Endothelial cell of umbilical vein (primary cell): ENCODE data around the gene KTN1. TPM values are rescaled to one million over a fixed set of nuclear protein-coding genes. Genes with fewer than 3 reads are reported as not detected.

Source experiments
- BruUV-seq: library from RNA; stranded (reverse); fragments of 400-500 nt; replicated peaks from 2 replicates; lab custom pipeline; 2021; lab: Mats Ljungman, UMichigan
- CTCF ChIA-PET: fragments of 300-600, 350-600 bp; sonication (Branson Sonifier 250); formaldehyde crosslinking; loops from one replicate; lab custom pipeline; 2021; ENCODE audit warnings: antibody characterized with exemption, inconsistent platforms; lab: Charles Lee
- POLR2A ChIA-PET: fragments of 300-600, 350-600 bp; sonication (Branson Sonifier 250); formaldehyde crosslinking; loops from one replicate; lab custom pipeline; 2021; ENCODE audit warnings: antibody characterized with exemption, inconsistent platforms; lab: Charles Lee
- DNase-seq: peaks from one replicate; pipeline ENCODE4 v3.0.0-alpha.2; 2011; ENCODE audit warnings: low read depth, low spot score
- FAIRE-seq: peaks from 2 replicates; lab custom pipeline; 2011; peaks lifted over from hg19 to GRCh38; lab: Jason Lieb, UNC
- H2AFZ ChIP-seq: 2 replicates; pipeline ENCODE4 v1.6.0; 2012; ENCODE audit warnings: low read depth, low read length, control low read depth, inconsistent platforms
- H3K27ac ChIP-seq: 2 replicates; pipeline ENCODE4 v1.5.1; 2011; ENCODE audit warnings: low read depth, mild to moderate bottlenecking, control low read depth, low read length, moderate library complexity; ENCODE audit not compliant: insufficient read depth
- H3K27me3 ChIP-seq, 2 experiments: 2 replicates each; pipeline versions ENCODE4 v1.6.0 to v1.6.1; 2011; ENCODE audit warnings: low read length in 2 of 2, mixed read lengths in 1 of 2; ENCODE audit not compliant: control insufficient read depth in 2 of 2, insufficient read depth in 2 of 2
- H3K36me3 ChIP-seq, 2 experiments: 2 replicates in 1 of 2; 3 replicates in 1 of 2; pipeline ENCODE4 v1.5.1; 2011; ENCODE audit warnings: low read length in 2 of 2, mild to moderate bottlenecking in 1 of 2, moderate library complexity in 1 of 2; ENCODE audit not compliant: control insufficient read depth in 2 of 2, insufficient read depth in 2 of 2; ENCODE audit errors: extremely low read depth in 1 of 2
- H3K4me1 ChIP-seq: 3 replicates; pipeline ENCODE4 v1.5.1; 2011; ENCODE audit warnings: mild to moderate bottlenecking, low read length; ENCODE audit not compliant: control insufficient read depth, insufficient read depth; ENCODE audit errors: extremely low read depth
- H3K4me2 ChIP-seq: 2 replicates; pipeline ENCODE4 v1.6.1; 2011; ENCODE audit warnings: low read length, control low read depth, mixed read lengths; ENCODE audit not compliant: insufficient read depth
- H3K4me3 ChIP-seq, 3 experiments: fragments of 200-600 bp in 1 of 3; sonication (generic), shearing (Covaris generic) in 1 of 3; replicated peaks in 1 of 3; 2 replicates each; pipeline ENCODE4 v1.5.1; 2011 to 2016; ENCODE audit warnings: control low read depth in 3 of 3, low read length in 3 of 3, mild to moderate bottlenecking in 2 of 3, inconsistent platforms in 1 of 3, low read depth in 1 of 3, moderate library complexity in 1 of 3; ENCODE audit not compliant: insufficient read depth in 1 of 3
- H3K79me2 ChIP-seq: 2 replicates; pipeline ENCODE4 v1.6.0; 2012; ENCODE audit warnings: low read length, inconsistent platforms; ENCODE audit not compliant: control insufficient read depth, insufficient read depth
- H3K9ac ChIP-seq: replicated peaks from 2 replicates; pipeline ENCODE3; 2011; ENCODE audit warnings: low read length, control low read depth; ENCODE audit not compliant: insufficient read depth; ENCODE audit errors: extremely low read depth
- H3K9me1 ChIP-seq: replicated peaks from 3 replicates; pipeline ENCODE4 v1.6.0; 2011; ENCODE audit warnings: mild to moderate bottlenecking, low read length; ENCODE audit not compliant: control insufficient read depth, insufficient read depth; ENCODE audit errors: extremely low read depth
- H3K9me3 ChIP-seq: replicated peaks from 2 replicates; pipeline ENCODE4 v1.5.1; 2012; ENCODE audit warnings: low read length, inconsistent platforms; ENCODE audit not compliant: control insufficient read depth, insufficient read depth
- H4K20me1 ChIP-seq: replicated peaks from 2 replicates; pipeline ENCODE3; 2011; ENCODE audit warnings: mild to moderate bottlenecking, low read length; ENCODE audit not compliant: control insufficient read depth, insufficient read depth; ENCODE audit errors: extremely low read depth
- CTCF ChIP-seq, 2 donors: IDR thresholded peaks; 1 replicate in 1 of 2; 2 replicates in 1 of 2; pipeline ENCODE4 v1.5.1; 2011; ENCODE audit warnings: low read length in 2 of 2, mild to moderate bottlenecking in 2 of 2, moderate library complexity in 2 of 2, control low read depth in 1 of 2, inconsistent platforms in 1 of 2, low read depth in 1 of 2; ENCODE audit not compliant: insufficient read depth in 1 of 2; ENCODE audit errors: extremely low read depth in 1 of 2
- EZH2 ChIP-seq: IDR thresholded peaks from 2 replicates; pipeline ENCODE4 v1.6.1; 2012; ENCODE audit warnings: borderline replicate concordance, low read depth, mild to moderate bottlenecking, moderate library complexity, low read length, inconsistent platforms; ENCODE audit not compliant: severe bottlenecking
- FOS ChIP-seq: IDR thresholded peaks from 2 replicates; pipeline ENCODE4 v1.6.1; 2011; ENCODE audit warnings: mild to moderate bottlenecking, low read length, moderate library complexity, borderline replicate concordance; ENCODE audit not compliant: insufficient read depth
- GATA2 ChIP-seq: IDR thresholded peaks from 2 replicates; pipeline ENCODE4 v1.7.0; 2011; ENCODE audit warnings: low read depth, mild to moderate bottlenecking, moderate library complexity, mixed read lengths, low read length; ENCODE audit not compliant: insufficient read length, insufficient read depth
- JUN ChIP-seq: IDR thresholded peaks from 2 replicates; pipeline ENCODE4 v1.6.1; 2011; ENCODE audit warnings: borderline replicate concordance, low read depth; ENCODE audit not compliant: insufficient read length, insufficient read depth
- MAX ChIP-seq: IDR thresholded peaks from 2 replicates; pipeline ENCODE4 v1.6.1; 2011; ENCODE audit not compliant: insufficient read depth, insufficient read length
- MYC ChIP-seq: IDR thresholded peaks from one replicate; pipeline ENCODE4 v1.6.1; 2011; ENCODE audit warnings: mild to moderate bottlenecking, low read depth, low read length
- POLR2A ChIP-seq: IDR thresholded peaks from 2 replicates; pipeline ENCODE4 v1.6.1; 2012; ENCODE audit warnings: low read depth, mild to moderate bottlenecking, control low read depth, low read length
- POLR2AphosphoS5 ChIP-seq: IDR thresholded peaks from 2 replicates; pipeline ENCODE4 v1.6.1; 2012; ENCODE audit warnings: low read depth, mild to moderate bottlenecking, control low read depth, low read length, moderate library complexity; ENCODE audit not compliant: insufficient read depth
- dilution Hi-C: fragments of 300-500 bp; cut with MboI; formaldehyde crosslinking; loops from one replicate; pipeline ENCODE4 v1.15.0; 2019; ENCODE audit warnings: low sequenced_read_pairs; ENCODE audit not compliant: extremely low pct_ligation_motif_present
- intact Hi-C: fragments of 100-400 bp; cut with micrococcal nuclease; formaldehyde crosslinking; loops from one replicate; pipeline ENCODE4 v1.10.0; 2022
- polyA plus RNA-seq, 4 experiments: library from polyadenylated mRNA; depleted of rRNA in 3 of 4; stranded (reverse) in 3 of 4; unstranded in 1 of 4; fragments of >200 nt; gene quantifications; 2 replicates each; pipeline versions ENCODE4 v1.2.1 to v1.2.3, GENCODE V29; 2011 to 2012; ENCODE audit warnings: missing spikeins in 1 of 4
- total RNA-seq: library from RNA; stranded (reverse); gene quantifications from 2 replicates; pipeline ENCODE4 v1.2.3, GENCODE V29; 2021

The KTN1 gene
- total and polyA plus RNA-seq, 2 donors (not counting 3 experiments of a cell fraction or from before 2014, with no cell fraction given) = 33.2 to 148 TPM

DNA sequence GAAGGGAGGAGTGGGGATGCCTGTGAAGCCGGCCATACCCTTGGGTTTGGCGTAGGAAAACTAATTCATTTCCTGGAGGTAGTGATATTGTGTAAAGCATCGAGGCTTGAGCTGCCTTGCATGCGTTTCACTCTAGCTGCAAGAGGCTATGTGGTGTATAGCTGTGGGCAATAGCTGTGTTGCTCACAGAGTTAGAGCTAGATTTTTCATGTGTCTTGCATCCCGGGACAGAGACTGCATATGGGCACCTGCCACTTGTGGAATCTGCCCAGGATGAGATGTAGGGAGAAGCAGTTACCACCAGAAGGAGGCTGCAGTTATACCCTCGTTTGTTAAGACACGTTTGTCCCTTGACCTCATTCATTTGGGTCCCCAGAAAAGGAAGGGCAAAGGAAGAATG lies 106.7 kb downstream of the KTN1 start:
- peaks cover 0 to 6% of the 10 kb centered on the region in 2 experiments for H3K36me3 ChIP-seq
- H3K4me3 ChIP-seq = no peak overlapping the region
- H4K20me1 ChIP-seq = no peaks in the 10 kb centered on the region
- dilution Hi-C loops (no loop called here), intact Hi-C loops (loop anchor here (10.0 kb wide), 1 partner anchor 1182 kb away; the partner anchor contains the start of gene CGRRF1)
- FAIRE-seq (no peak), DNase-seq (no peak)
- no peak overlapping the region for H2AFZ ChIP-seq
- CTCF ChIA-PET = interaction anchor here (1.9 to 2.4 kb wide), 2 partner anchors 9 to 248 kb away, joined by 4 to 14 read pairs; no protein-coding TSS in a partner anchor
- no peak overlapping the region for H3K27ac ChIP-seq
- no peaks in the 10 kb centered on the region for H3K9me1 ChIP-seq
- H3K4me1 ChIP-seq = peaks cover 20% of the 10 kb centered on the region
- no TSS peak for BruUV-seq
- TF ChIP-seq POLR2A (no peak), CTCF (IDR thresholded peaks at IDR 0.05; ENCODE audit: extremely low read depth in 1 of 2, insufficient read depth in 1 of 2, low read depth in 1 of 2, low read length in 2 of 2) (no peak), POLR2AphosphoS5 (no peak), EZH2 (no peak)
- POLR2A ChIA-PET = no interaction called here
- no peak overlapping the region for H3K4me2 ChIP-seq
- H3K9ac ChIP-seq = no peak overlapping the region
- H3K27me3 ChIP-seq = no peaks in the 10 kb centered on the region
- H3K79me2 ChIP-seq = no peaks in the 10 kb centered on the region
- no peaks in the 10 kb centered on the region for H3K9me3 ChIP-seq

- Histone ChIP-seq H3K9ac (no peak overlapping the region), H3K9me3 (no peaks in the 10 kb centered on the region), H3K4me2 (no peak overlapping the region), H3K27ac (no peak overlapping the region), H3K4me1 (peaks cover 20% of the 10 kb centered on the region), H3K27me3 (no peaks in the 10 kb centered on the region), H3K36me3 (peaks cover 0 to 5% of the 10 kb centered on the region in 2 experiments), H3K9me1 (no peaks in the 10 kb centered on the region), H2AFZ (no peak overlapping the region), H3K79me2 (no peaks in the 10 kb centered on the region), H4K20me1 (no peaks in the 10 kb centered on the region), H3K4me3 (no peak overlapping the region)
- ChIA-PET POLR2A (no interaction called here), CTCF (interaction anchor here (1.0 to 2.3 kb wide), 2 partner anchors 651 to 786 kb away, joined by 3 to 13 read pairs; no protein-coding TSS in a partner anchor)
- intact Hi-C loops = loop anchor here (10.0 kb wide), 1 partner anchor 1184 kb away; the partner anchor contains the start of gene CGRRF1
- dilution Hi-C loops = no loop called here
- BruUV-seq = no TSS peak
- no peak for DNase-seq
- TF ChIP-seq FOS = no peak
- no peak for TF ChIP-seq MYC
- no peak for TF ChIP-seq JUN
- no peak for TF ChIP-seq MAX
- TF ChIP-seq POLR2A = no peak
- no peak for TF ChIP-seq GATA2
- no peak for TF ChIP-seq POLR2AphosphoS5
- no peak for TF ChIP-seq CTCF (IDR thresholded peaks at IDR 0.05; ENCODE audit: extremely low read depth in 1 of 2, insufficient read depth in 1 of 2, low read depth in 1 of 2, low read length in 2 of 2)
- no peak for TF ChIP-seq EZH2
- no peak for FAIRE-seq
Measured at GRCh38 chr14:55688566-55688965, 108.6 kb downstream of the KTN1 start.
